HG02943 (cell line): Measurements from ENCODE around the gene BANP.
"Not testable (repeated sequence)": the region's sequence is repeated elsewhere in the genome, so short reads cannot be mapped to it uniquely, and the experiment has no call there.

Source experiments
- ATAC-seq: cut with Tn5 transposase; IDR thresholded peaks from one replicate; pipeline ENCODE4 v1.9.1; 2021; ENCODE audit warnings: mild to moderate bottlenecking, low read depth, moderate library complexity; ENCODE audit not compliant: unreplicated experiment

BANP gene

DNA sequence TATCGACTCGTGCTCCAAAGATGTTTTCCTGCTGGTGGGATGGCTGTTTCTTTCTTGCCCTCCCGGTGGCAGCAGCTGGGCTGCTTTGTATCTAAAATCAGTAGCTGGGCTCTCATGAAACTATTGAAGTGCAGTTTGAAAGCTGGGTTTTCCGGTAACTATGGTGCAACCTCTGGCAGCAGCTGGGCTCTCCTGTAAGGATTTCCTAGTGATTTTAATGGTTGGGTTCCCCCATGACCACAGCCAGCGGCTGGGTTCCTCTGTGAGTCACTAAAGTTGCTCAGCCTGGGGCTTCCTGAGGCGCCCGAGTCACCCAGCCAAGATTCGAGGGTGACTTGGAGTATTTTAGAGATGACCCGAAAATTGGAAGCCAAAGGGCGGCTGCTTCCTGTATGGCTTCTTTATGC lies 73.9 kb downstream of the BANP start:
- ATAC-seq = not testable (repeated sequence)

DNA sequence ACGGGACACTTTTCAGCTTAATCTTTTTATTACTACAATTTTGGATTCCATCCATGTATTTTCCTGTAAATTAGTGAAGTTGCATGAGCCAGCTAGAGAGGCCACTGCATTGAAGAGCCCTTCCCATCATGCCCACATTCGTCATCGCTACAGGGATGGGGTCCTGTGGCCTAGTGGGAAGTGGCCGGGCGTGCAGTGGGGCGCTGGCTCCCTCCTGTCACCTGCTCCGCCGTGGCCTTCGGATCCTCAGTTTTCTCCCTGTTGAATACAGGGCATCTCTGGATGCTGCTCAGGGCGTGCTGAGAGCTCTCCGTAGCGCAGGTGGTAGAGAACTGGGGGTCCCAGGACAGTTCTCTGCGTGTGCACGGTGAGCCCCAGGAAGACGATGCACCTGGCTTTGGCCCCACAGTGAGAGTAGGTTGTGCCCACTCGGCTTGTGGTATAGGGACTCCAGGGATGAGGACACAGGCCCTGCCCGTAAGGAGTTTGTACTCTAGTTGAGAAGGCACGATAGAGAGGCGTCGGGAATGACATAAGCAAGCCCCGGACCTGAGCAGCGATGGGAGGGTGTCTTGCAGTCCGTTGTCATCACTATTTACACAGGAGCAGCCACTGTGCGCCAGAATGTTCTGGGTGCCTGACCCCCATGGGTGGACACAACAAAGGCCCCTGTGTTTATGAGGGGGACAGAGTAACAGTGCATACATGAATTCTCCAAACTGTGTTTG lies 74.8 kb downstream of the BANP start:
- ATAC-seq = not testable (repeated sequence)

DNA sequence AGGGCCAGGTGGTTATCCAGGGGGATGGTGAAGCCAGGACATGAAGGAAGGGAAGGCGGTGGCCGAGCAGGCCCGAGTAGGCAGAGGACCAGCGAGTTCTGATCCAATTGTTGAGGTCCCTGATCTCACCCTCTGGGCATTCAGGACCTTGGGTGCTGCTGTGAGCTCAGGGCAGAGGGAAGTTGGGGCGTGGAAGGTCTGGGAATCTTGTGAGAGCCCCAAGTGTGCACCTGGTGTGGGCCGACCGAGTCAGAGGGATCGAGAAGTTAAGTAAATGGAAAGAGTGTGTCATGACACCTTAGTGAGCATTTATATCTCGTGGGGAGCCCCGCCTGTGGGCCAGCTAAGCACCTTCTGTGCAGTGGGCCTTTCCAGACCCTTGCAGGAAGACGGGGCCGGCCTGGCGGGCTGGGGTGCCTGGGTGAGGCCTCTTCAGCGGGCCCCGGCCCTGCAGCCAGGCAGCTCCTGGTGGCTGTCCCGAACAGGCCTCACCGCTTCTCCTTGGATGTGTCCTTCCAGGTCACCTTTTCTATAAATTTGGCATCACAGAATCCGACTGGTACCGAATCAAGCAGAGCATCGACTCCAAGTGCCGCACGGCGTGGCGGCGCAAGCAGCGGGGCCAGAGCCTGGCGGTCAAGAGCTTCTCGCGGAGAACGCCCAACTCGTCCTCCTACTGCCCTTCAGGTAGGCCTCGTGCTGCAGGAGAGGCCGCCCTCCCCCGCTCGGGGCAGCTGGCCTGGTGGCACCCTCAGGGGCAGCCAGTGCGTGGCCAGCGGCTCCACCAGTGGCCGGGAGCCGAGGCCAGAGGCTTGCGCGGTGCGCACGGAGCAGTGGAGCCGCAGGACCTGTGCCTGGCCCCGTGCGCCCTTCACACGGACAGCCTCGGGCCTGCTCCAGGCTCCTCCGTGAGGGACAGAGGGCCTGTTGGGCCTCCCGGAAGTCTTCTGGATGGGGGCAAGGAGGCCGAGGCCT lies 76.0 kb downstream of the BANP start:
- no peak for ATAC-seq

DNA sequence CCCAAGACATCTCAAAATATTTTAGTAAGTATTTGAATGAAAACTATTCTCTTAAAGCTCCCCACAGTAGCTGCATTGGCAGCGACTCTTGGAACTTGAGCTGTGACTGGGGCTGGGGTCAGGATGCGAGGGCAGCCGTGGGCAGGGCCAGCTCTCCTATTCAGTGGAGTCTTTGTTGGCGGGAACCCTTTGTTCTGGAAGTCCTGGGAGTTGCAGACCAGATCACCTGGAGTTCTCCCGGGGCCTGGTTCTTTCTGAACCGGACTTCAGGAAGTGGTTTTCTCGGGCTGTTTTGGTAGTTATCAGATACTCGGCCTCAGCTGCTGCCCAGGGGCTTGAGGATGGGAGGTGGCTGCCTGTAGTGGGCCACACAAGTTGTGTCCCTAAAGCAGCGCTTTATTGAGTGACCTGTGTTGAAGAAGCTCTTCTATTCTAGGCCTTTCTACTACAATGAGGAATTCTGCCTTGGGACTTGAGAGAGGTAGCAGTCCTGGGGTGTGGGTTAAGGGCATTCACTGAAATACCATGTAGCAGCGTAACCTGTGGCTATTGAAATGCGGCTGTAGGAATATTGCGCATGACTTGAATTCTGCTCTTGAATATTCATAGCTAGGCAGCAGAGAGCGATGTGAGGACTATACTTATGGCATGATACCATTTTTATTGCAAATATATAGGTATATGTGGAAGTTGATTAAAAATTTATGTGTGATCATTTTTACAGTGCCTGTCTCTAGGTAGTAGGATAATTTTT lies 77.1 kb downstream of the BANP start:
- ATAC-seq = not testable (repeated sequence)

DNA sequence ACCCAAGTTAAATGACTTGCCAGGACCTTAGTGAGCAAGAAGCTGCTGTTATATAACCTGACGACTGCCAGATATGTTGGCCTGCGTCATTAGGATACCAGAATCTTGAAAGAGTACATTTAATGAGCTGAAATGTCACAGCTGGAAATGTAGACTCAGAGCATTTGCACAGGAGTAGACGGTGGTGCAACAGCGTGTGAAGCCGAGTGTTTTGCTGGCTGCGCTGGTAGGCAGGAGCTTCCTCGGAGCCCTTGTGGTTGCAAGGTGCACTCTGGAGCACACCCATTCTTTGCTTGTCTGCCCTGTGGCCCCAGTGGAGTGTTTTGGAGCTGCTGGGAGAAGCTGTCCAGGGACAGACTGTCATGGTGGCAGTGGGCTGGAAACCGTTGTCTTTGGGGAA lies 79.3 kb downstream of the BANP start:
- no peak for ATAC-seq

DNA sequence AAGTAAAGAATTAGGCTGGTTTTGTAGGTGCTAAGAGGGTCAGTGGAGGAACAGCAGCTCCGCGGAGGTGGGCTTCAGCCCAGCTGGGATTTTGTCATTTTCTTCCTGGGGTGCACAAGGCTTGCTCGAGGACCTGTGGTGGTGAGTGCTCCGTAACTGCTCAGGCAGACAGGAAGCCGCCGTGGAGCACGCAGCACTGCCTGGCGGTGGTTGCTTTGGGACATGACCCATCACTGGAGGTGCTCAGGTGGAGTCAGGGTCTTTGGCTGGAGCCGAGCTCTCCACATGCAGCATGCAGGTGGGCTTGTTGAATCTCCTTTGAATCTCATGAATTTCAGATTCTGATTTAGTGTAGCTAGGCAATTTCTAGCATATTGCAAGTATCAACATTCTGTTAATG lies 79.7 kb downstream of the BANP start:
- not testable (repeated sequence) for ATAC-seq

DNA sequence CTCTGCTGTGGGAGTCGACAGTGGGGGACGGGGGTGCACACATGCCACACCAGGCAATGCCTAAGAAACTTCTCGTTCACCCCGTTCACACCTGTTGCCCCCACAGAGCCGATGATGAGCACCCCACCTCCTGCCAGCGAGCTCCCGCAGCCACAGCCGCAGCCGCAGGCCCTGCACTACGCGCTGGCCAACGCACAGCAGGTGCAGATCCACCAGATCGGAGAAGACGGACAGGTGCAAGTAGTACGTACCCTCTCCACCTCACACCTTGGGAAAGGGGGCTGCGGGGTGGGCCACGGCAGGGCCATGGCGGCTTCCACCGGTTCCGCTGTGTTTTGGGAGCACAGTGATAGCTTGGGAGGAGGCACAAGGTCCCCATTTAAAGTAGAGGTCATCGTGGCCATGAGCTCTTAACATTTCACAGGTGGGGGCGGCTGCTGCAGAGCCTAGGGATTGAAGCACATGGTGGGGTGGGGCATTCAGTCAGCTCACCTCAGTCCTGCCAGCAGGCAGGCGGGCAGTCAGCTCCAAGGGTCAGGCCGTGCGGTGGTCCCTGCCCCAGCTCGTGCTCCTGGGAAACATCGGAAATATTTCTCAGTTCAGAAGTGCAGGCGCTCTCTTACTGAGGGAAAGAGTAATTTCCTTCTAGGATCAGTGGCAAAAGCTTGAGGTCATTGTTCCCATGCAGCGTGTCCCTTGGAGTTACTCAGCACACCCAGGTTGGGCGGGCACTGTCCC lies 81.9 kb downstream of the BANP start:
- not testable (repeated sequence) for ATAC-seq

DNA sequence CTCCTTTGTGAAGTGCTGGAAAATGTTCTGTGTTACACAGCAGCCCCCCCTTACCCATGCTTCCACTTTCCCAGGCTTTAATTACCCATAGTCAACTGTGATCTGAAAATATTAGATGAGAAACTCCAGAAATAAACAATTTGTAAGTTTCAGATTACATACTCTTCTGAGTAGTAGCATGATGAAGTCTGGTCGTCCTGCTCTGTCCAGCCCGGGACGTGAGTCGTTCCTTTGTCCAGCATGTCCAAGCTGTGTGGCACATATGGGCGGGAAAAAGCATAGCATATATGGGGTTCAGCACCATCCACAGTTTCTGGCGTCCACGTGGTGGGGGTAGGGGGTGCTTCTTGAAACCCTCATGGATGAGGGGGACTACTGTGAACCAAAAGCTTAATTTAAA lies 83.5 kb downstream of the BANP start:
- ATAC-seq = no peak

DNA sequence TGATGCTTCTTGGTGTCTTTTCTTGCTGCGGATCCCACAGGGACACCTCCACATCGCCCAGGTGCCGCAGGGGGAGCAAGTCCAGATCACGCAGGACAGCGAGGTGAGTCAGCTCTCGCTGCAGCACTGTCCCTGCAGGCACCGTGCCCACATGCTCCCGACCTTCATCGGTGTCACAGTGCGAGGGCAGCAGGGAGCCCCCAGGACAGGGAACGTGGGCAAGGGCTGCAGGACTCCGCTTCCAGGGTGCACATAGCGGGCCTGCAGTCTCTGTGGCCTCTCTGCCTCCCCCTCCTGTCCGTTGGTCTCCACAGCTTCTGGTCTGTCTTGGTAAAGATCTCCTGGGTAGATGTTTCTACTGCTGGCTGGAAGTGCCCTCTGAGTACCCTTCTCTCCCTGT lies 84.1 kb downstream of the BANP start:
- no peak for ATAC-seq

DNA sequence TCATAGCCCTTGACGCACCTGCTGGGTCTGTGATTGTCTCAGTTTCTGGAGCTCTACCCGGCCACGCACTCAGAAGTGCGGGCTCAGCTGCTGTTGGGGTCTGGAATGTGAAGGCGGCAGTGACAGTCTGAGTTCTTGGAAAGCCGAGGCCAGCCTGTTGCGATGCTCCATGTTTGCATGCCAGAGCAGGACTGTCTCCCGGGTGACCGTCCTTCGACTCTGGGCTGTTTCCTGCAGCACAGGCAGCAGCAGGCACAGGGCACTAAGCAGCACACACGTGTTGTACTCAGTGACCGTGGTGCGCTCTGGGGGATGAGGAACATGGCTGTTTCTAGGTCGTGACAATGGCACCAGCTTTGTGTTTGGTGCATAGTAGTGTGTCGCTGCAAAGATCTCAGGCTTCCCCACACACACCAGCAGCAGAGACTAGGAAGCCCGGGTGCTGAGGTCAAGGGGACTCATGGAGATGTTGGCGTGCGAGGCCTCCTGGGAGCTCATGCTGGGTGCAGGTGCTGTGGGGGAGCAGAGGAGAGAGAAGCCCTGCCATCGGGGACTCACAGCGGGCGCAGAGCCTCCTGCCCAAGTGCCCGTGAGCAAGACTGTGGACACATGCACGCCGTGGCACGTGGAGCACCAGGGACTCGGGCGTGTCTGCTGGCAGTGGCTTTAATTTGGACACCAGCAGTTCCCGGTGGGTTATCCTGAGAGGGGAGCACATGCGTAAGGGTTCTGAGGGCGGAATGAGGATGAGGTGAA lies 84.8 kb downstream of the BANP start:
- not testable (repeated sequence) for ATAC-seq

DNA sequence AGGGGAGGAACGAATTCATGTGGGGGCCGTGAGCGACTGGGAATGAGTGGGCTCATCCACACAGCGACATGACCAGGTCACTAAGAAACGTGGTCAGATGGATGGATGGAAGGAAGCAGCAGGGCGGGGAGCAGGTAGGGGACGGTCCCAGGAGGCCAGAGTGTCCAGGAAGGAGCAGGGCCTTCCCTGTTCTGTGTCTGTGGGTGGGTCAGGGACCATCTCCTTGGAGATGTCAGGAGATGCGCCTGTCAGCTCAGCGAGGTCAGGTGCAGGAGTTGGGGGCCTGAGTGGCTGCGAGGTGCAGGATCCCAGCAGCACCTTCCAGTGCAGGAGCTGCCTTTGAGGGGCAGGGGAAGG lies 85.4 kb downstream of the BANP start:
- not testable (repeated sequence) for ATAC-seq

DNA sequence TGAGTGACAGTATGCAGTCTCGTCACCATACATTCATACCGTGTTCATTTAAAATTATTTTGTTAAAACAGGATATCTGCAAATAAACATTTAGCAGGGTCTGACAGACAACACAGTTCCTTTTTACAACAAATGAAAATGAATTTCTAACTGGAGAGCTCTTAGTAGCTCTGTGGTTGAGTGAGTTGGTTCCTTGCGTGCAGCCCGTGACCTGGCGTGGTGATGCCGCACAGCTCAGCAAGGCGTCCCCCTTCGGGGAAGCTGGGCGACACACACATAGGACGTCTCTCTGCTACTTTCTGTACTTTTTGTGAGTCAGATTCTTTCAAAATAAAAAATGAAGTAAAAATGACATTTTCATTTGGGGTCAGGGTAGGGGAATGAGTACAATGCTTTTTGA lies 86.1 kb downstream of the BANP start:
- not testable (repeated sequence) for ATAC-seq

DNA sequence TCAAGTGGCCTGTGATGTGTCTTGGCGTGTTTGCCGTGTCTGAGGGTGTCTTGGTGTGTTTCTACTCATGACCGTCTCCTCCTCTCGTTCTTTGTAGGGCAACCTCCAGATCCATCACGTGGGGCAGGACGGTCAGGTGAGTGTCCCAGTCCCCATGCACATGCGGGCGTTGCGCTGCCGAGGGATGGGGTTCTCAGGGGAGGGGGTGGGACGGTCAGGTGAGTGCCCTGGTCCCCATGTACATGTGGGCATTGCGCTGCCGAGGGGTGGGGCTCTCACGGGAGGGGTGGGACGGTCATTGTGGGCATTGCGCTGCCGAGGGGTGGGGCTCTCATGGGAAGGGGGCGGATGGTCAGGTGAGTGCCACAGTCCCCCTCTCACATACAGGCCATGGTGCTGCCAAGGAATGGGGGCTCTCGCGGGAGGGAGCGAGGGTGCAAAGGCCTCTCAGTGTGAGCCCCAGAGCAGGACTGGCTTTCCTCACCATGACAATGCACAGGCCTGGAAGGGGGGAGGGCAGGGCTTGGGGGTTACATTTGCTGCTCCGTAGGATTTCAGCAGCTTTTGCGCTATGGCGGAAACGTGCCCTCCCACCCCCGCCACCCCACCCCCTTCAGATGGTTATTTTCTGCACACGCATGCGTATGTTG lies 86.8 kb downstream of the BANP start:
- ATAC-seq = not testable (repeated sequence)

DNA sequence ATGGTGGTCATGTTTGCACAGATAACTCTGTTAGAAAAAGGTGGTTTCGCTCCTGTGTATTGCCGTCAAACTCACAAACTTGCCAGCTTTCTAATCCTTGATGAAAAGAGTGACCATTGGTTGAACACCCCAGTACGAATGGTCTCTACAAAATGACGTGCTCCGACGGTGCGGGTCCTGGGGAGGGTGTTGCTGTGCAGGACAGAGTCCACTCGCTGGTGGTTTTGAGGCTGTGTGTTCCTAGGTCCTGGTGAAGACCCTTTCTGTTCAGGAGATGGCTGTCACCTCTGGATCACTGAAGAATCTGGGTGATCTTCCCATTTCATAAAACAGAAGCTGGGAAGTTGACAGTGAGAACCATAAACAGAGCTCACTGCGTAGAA lies 87.3 kb downstream of the BANP start:
- not testable (repeated sequence) for ATAC-seq

DNA sequence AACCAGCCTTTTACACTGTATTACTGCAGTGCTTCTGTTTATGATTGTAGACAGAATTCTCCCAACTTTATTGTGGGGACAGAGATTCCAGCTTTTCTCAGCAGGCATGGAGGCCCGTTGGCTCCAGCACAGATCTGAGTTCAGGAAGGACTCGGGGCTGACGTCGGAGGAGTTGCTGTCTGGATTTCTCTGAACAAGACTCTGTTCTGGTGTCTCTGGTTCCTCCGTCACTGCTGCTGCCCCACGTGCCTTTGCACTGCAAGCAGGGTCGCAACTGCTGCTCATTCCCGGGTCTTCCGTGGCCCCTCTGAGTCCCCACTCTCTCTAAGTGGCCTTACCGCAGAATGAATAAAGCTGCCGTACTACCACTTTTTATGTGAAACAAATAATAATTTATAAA lies 88.4 kb downstream of the BANP start:
- ATAC-seq = no peak

DNA sequence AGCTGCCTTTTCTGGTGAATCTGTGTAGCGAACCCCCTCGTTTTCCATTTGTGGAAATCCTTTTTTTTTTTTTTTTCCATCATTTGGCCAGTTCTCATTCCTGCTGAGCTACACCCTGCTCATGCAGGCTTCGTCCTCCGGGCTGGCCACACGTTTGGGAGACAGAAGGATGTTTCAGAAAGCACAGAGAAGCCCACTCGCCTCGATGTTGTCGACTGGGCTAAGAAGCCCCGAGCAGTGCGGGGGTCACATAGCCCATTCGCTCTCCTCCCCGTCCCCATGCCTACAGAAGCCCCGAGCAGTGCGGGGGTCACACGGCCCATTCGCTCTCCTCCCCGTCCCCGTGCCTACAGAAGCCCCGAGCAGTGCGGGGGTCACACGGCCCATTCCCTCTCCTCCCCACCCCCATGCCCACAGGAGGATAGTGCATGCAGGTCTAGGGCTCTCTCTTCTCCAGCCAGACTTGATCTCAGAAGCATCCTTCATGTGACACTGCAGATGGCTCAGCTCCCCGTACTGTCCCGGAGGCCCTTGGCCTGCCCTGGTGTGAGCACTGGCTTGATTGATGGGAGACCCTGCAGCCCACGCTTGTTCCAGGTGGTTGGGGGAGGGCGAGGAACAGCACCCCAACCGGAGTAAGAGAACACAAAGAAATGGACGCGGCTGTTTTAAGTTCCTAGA lies 89.1 kb downstream of the BANP start:
- ATAC-seq = not testable (repeated sequence)

DNA sequence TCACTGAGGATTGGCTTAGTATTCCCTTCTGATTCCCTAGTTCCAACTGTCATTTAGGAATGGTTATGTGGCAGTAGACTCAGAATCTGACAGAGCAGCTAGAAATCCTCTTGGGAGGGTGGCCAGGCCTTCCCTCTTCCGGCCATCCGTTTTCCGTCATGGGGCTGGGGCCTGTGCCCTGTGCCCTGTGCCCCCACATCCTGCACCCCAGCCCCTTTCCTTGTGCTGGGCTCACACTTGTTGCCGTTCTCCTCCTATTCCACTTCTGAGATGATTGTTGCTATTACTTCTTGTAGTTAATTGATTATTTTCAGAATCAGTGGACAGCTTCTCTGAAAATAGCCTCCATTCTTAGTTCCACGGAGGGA lies 89.6 kb downstream of the BANP start:
- ATAC-seq = not testable (repeated sequence)

DNA sequence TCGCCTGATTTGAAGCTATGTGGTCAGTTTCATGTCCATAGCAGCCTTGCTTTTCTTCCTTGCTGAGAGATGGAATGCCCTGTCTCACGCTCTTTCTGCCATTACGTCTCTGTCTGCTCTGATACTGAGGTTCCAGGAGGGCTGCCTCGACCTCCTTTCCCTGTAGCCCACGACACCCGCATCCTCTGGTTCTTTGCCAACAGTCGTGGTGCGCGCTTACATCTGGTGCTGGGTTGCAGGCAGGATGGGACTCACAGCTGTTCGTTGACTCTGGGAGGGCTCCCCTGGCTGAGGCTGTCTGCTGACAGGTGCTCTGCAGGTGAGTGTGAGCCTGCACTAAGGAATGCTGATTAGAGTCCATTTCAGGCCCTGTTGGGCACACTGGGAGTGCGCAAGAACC lies 90.3 kb downstream of the BANP start:
- not testable (repeated sequence) for ATAC-seq
